Astrocyte of the cerebellum (primary cell): Measurements from ENCODE around the gene C2orf68.
"Not testable (repeated sequence)": the region's sequence is repeated elsewhere in the genome, so short reads cannot be mapped to it uniquely, and the experiment has no call there.

Source experiments
- DNase-seq: peaks from one replicate; pipeline ENCODE4 v3.0.0-alpha.2; 2011; ENCODE audit warnings: low read depth
- H3K4me3 ChIP-seq: 2 replicates; pipeline ENCODE4 v1.5.1; 2011; ENCODE audit warnings: mild to moderate bottlenecking, low read depth, low read length, moderate library complexity
- CTCF ChIP-seq: IDR thresholded peaks from 2 replicates; pipeline ENCODE4 v1.5.1; 2012; ENCODE audit warnings: low read length, low read depth, moderate library complexity, mild to moderate bottlenecking; ENCODE audit errors: missing control alignments
- in situ Hi-C: cut with HindIII; loops from 2 replicates; pipeline ENCODE4 v1.10.0; 2017; ENCODE audit warnings: low sequenced_read_pairs

The C2orf68 gene

DNA sequence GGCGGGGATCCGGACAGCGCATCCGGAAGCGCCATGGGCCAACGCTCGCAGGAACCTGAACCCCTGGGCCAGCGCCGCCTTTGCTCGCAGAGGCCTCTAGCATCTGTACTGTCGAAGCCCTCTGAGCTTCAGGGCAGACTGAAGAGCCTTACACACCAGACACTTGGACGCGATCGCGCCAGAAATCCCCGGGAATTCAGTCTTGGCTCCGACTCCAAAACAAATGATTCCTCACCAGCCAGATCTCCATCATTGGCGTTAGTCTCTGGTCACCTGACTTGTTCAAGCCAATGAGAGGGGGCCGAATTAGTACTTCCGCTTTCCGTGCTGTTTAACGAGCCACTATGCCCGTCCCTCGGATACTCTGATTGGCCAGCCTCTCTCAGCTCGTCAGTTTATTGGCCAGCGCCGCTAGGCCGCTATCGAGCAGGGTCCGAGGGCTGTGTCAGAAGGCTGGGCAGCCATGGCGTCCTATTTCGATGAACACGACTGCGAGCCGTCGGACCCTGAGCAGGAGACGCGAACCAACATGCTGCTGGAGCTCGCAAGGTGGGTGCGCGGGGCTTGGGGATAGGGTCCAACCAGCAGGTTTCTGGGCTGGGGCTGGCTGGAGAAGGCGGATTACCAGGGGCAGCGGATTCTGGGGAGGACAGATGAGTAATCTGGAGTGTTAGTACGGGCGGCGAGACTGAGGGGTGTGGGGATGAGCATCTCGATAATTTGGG lies 16.4 kb downstream of the C2orf68 start, which contains the start of gene RNF181:
Gene RNF181 (plus strand): TSS at position 445 of the 725 bp plus-strand sequence. CDS start 19 bp downstream, at position 464.
- TF ChIP-seq CTCF, result no peak
- DNase-seq, result peak; percentile 99
- in situ Hi-C loops, result no loop called here
- H3K4me3 ChIP-seq, result peak within 1 kb of the TSS; percentile 86

- no peak for DNase-seq
- no peak for TF ChIP-seq CTCF
- in situ Hi-C loops, result no loop called here
- H3K4me3 ChIP-seq, result peak overlapping the region; percentile 86
Measured at GRCh38 chr2:85594715-85595300, 17.1 kb downstream of the C2orf68 start.

- in situ Hi-C loops, result no loop called here
- H3K4me3 ChIP-seq, result no peak overlapping the region
- no peak for TF ChIP-seq CTCF
- DNase-seq, result no peak
Measured at GRCh38 chr2:85593023-85593422, 18.8 kb downstream of the C2orf68 start.

- in situ Hi-C loops, DNase-seq, H3K4me3 ChIP-seq: not testable (repeated sequence)
Measured at GRCh38 chr2:85592299-85592698, 19.6 kb downstream of the C2orf68 start.

DNA sequence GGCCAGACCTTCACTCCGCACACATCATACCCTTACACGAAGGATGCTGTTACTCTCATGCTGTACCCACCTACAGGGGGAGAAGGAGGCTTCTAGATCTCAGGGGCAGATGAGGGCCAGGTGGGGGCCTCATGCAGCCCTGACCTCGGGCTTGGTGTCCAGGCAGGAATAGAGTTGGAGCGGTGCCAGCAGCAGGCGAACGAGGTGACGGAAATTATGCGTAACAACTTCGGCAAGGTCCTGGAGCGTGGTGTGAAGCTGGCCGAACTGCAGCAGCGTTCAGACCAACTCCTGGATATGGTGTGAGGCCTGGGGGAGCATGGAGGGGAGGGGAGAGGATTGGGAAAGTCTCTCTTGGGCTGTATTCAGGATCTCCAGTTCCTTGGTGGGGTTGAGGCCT lies 20.3 kb downstream of the C2orf68 start:
- H3K4me3 ChIP-seq, result no peak overlapping the region
- no peak for DNase-seq
- TF ChIP-seq CTCF, result no peak
- in situ Hi-C loops, result no loop called here

DNA sequence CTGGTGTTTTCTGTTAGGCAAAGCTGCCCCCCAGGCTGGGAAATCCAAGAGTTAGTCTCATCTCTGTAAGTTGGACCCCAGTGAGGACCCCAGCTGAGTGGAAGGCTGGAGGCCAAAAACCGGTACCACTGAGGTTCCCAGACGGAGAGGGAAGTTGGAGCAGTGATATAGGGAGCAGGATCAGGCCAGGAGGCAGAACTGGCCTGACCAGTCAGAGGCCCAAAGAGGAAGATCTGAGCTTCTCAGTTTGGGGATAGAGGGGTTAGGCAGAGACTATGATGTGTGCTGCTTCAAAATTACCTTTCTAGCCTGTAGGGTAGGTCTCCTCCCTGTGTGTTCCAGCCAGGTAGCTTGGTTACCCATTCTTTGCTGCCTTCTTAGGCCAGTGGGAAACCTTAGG lies 20.9 kb downstream of the C2orf68 start:
- TF ChIP-seq CTCF, result no peak
- H3K4me3 ChIP-seq, result peak overlapping the region; percentile 4
- no peak for DNase-seq
- in situ Hi-C loops, result no loop called here
